H9 (cell line): Measurements from ENCODE around the gene KIF19. TPM values are rescaled to one million over a fixed set of nuclear protein-coding genes. Genes with fewer than 3 reads are reported as not detected.

Source experiments
- DNase-seq: peaks from one replicate; pipeline ENCODE4 v3.0.0-alpha.2; 2017
- H2AFZ ChIP-seq: one replicate; pipeline ENCODE4 v1.6.1; 2013; ENCODE audit warnings: mild to moderate bottlenecking, low read length, control low read depth, moderate library complexity
- H2AK5ac ChIP-seq: 2 replicates; pipeline ENCODE4 v1.6.1; 2013; ENCODE audit warnings: low read length, control low read depth, mixed read lengths; ENCODE audit not compliant: insufficient read length
- H2BK120ac ChIP-seq: one replicate; pipeline ENCODE4 v1.6.1; 2013; ENCODE audit warnings: low read depth, mild to moderate bottlenecking, low read length, control low read depth, inconsistent platforms; ENCODE audit not compliant: poor library complexity, severe bottlenecking
- H2BK12ac ChIP-seq: 2 replicates; pipeline ENCODE4 v1.6.1; 2013; ENCODE audit warnings: low read length, control low read depth, mixed read lengths, low read depth; ENCODE audit not compliant: insufficient read length
- H2BK15ac ChIP-seq: 2 replicates; pipeline ENCODE4 v1.6.1; 2013; ENCODE audit warnings: low read depth, low read length, control low read depth
- H2BK20ac ChIP-seq: one replicate; pipeline ENCODE4 v1.6.1; 2013; ENCODE audit warnings: low read depth, mild to moderate bottlenecking, low read length, control low read depth, inconsistent platforms; ENCODE audit not compliant: poor library complexity, severe bottlenecking
- H2BK5ac ChIP-seq: 2 replicates; pipeline ENCODE4 v1.6.1; 2013; ENCODE audit warnings: low read length, control low read depth, mixed read lengths; ENCODE audit not compliant: insufficient read length
- H3K14ac ChIP-seq: 2 replicates; pipeline ENCODE4 v1.6.1; 2013; ENCODE audit warnings: low read length, control low read depth; ENCODE audit not compliant: insufficient read depth
- H3K18ac ChIP-seq: 2 replicates; pipeline ENCODE4 v1.6.1; 2013; ENCODE audit warnings: low read depth, mild to moderate bottlenecking, mixed read lengths, low read length, control low read depth; ENCODE audit not compliant: insufficient read length
- H3K23ac ChIP-seq: 2 replicates; pipeline ENCODE4 v1.6.1; 2013; ENCODE audit warnings: low read length, control low read depth, mixed read lengths, low read depth; ENCODE audit not compliant: insufficient read length
- H3K23me2 ChIP-seq: 2 replicates; pipeline ENCODE4 v1.6.1; 2013; ENCODE audit warnings: low read depth, mild to moderate bottlenecking, mixed read lengths, low read length, control low read depth; ENCODE audit not compliant: insufficient read length, poor library complexity, severe bottlenecking
- H3K27ac ChIP-seq: 2 replicates; pipeline ENCODE4 v1.5.1; 2013; ENCODE audit warnings: low read length, control low read depth, mixed read lengths, low read depth; ENCODE audit not compliant: insufficient read length
- H3K27me3 ChIP-seq: 2 replicates; pipeline ENCODE4 v1.6.1; 2013; ENCODE audit warnings: low read length, control low read depth, inconsistent platforms; ENCODE audit not compliant: insufficient read depth
- H3K4ac ChIP-seq: 2 replicates; pipeline ENCODE4 v1.6.1; 2013; ENCODE audit warnings: low read depth, mild to moderate bottlenecking, control low read depth, inconsistent platforms, low read length, moderate library complexity
- H3K4me1 ChIP-seq: 2 replicates; pipeline ENCODE4 v1.6.1; 2013; ENCODE audit warnings: low read length, control low read depth, inconsistent platforms; ENCODE audit not compliant: insufficient read depth
- H3K4me2 ChIP-seq: 2 replicates; pipeline ENCODE4 v1.6.1; 2013; ENCODE audit warnings: low read length, control low read depth, mixed read lengths; ENCODE audit not compliant: insufficient read length, insufficient read depth
- H3K56ac ChIP-seq: 2 replicates; pipeline ENCODE4 v1.6.1; 2013; ENCODE audit warnings: low read depth, mild to moderate bottlenecking, mixed read lengths, low read length, control low read depth; ENCODE audit not compliant: insufficient read length
- H3K79me1 ChIP-seq: 2 replicates; pipeline ENCODE4 v1.6.1; 2013; ENCODE audit warnings: low read depth, mild to moderate bottlenecking, moderate library complexity, low read length, control low read depth, inconsistent platforms; ENCODE audit not compliant: insufficient read depth, poor library complexity, severe bottlenecking
- H3K79me2 ChIP-seq: 2 replicates; pipeline ENCODE4 v1.6.1; 2013; ENCODE audit warnings: low read length, control low read depth, inconsistent platforms; ENCODE audit not compliant: insufficient read depth
- H3K9ac ChIP-seq: 2 replicates; pipeline ENCODE4 v1.6.1; 2013; ENCODE audit warnings: low read length, control low read depth, mixed read lengths; ENCODE audit not compliant: insufficient read length; ENCODE audit errors: extremely low read depth
- H3K9me3 ChIP-seq: one replicate; pipeline ENCODE4 v1.6.1; 2013; ENCODE audit warnings: low read depth, low read length, inconsistent platforms; ENCODE audit not compliant: control insufficient read depth
- H3T11ph ChIP-seq: one replicate; pipeline ENCODE4 v1.6.1; 2013; ENCODE audit warnings: mild to moderate bottlenecking, low read length, control low read depth, inconsistent platforms
- H4K20me1 ChIP-seq: one replicate; pipeline ENCODE4 v1.6.1; 2013; ENCODE audit not compliant: control insufficient read depth, insufficient read length, insufficient read depth
- H4K5ac ChIP-seq: 2 replicates; pipeline ENCODE4 v1.6.1; 2013; ENCODE audit warnings: low read depth, mild to moderate bottlenecking, mixed read lengths, low read length, control low read depth; ENCODE audit not compliant: insufficient read length
- H4K8ac ChIP-seq: replicated peaks from 2 replicates; pipeline ENCODE4 v1.6.1; 2013; ENCODE audit warnings: low read length, control low read depth, mixed read lengths, low read depth; ENCODE audit not compliant: insufficient read length
- H4K91ac ChIP-seq: 2 replicates; pipeline ENCODE4 v1.6.1; 2013; ENCODE audit warnings: low read depth, mild to moderate bottlenecking, moderate library complexity, mixed read lengths, low read length, control low read depth; ENCODE audit not compliant: insufficient read length
- H3K27ac Mint-ChIP-seq, 3 experiments: 2 replicates in 2 of 3; 3 replicates in 1 of 3; pipeline ENCODE4 v1.8.0; 2020 to 2021; ENCODE audit warnings: mixed read lengths in 3 of 3, mild to moderate bottlenecking in 1 of 3, moderate library complexity in 1 of 3
- H3K27me3 Mint-ChIP-seq: 2 replicates; pipeline ENCODE4 v1.8.0; 2021; ENCODE audit warnings: low read depth, mild to moderate bottlenecking, moderate library complexity, mixed read lengths
- H3K36me3 Mint-ChIP-seq, 3 experiments: 2 replicates in 2 of 3; 3 replicates in 1 of 3; pipeline ENCODE4 v1.8.0; 2020 to 2021; ENCODE audit warnings: low read depth in 3 of 3, mixed read lengths in 3 of 3; ENCODE audit not compliant: insufficient read depth in 1 of 3
- H3K4me1 Mint-ChIP-seq, 2 experiments: 2 replicates each; pipeline ENCODE4 v1.8.0; 2020; ENCODE audit warnings: mixed read lengths in 2 of 2
- H3K4me3 Mint-ChIP-seq, 2 experiments: 2 replicates in 1 of 2; 3 replicates in 1 of 2; pipeline ENCODE4 v1.8.0; 2020 to 2021; ENCODE audit warnings: mild to moderate bottlenecking in 2 of 2, mixed read lengths in 2 of 2, moderate library complexity in 1 of 2
- H3K9me3 Mint-ChIP-seq, 2 experiments: 2 replicates in 1 of 2; 3 replicates in 1 of 2; pipeline ENCODE4 v1.8.0; 2020; ENCODE audit warnings: mild to moderate bottlenecking in 2 of 2, mixed read lengths in 2 of 2, moderate library complexity in 1 of 2
- CTCF ChIP-seq: fragments of 200-600 bp; sonication (generic); conservative IDR thresholded peaks from 3 replicates; pipeline ENCODE4 v1.8.0; 2021; ENCODE audit warnings: antibody characterized with exemption, mild to moderate bottlenecking
- WGBS: extraction: QIAGEN DNeasy Blood & Tissue Kit; methylation state at CpG from one replicate; pipeline ENCODE4 v1.1.7; 2013; ENCODE audit warnings: missing lambda C conversion rate, low lambda C conversion rate, mixed read lengths; ENCODE audit not compliant: insufficient read length; ENCODE audit errors: extremely low coverage; 5-methylcytosine and 5-hydroxymethylcytosine counted together
- total RNA-seq: library from RNA; stranded (reverse); gene quantifications from 2 replicates; pipeline ENCODE4 v1.2.1, GENCODE V29; 2021

The KIF19 gene
- total RNA-seq, 1 experiment from 2014 or later: 0.13 TPM

- Mint-ChIP-seq H3K36me3 (no peaks in the 10 kb centered on the region; a peak in 1 of 7 replicates), H3K4me1 (peaks cover 43 to 58% of the 10 kb centered on the region in 2 experiments), H3K27ac (peak overlapping the region in 1 of 3 experiments; percentile 6; a peak in 1 of 7 replicates), H3K9me3 (no peaks in the 10 kb centered on the region), H3K4me3 (no peak overlapping the region), H3K27me3 (peaks cover 54% of the 10 kb centered on the region)
- H3T11ph ChIP-seq: no peak overlapping the region
- H3K27ac ChIP-seq: no peak overlapping the region
- H2BK5ac ChIP-seq: no peak overlapping the region
- no peaks in the 10 kb centered on the region for H3K4me1 ChIP-seq
- no peak overlapping the region for H3K23ac ChIP-seq
- no peaks in the 10 kb centered on the region for H3K79me1 ChIP-seq
- no peak overlapping the region for H4K8ac ChIP-seq
- H3K4me2 ChIP-seq: no peak overlapping the region
- no peak overlapping the region for H2BK12ac ChIP-seq
- H2BK20ac ChIP-seq: no peak overlapping the region
- H2BK120ac ChIP-seq: no peak overlapping the region
- H4K91ac ChIP-seq: no peak overlapping the region
- peaks cover 6% of the 10 kb centered on the region for H3K23me2 ChIP-seq
- no peak overlapping the region for H2AK5ac ChIP-seq
- H3K14ac ChIP-seq: no peak overlapping the region
- H3K4ac ChIP-seq: no peak overlapping the region
- no peak overlapping the region for H3K18ac ChIP-seq
- H3K9me3 ChIP-seq: no peaks in the 10 kb centered on the region
- no peaks in the 10 kb centered on the region for H4K20me1 ChIP-seq
- no peak overlapping the region for H2BK15ac ChIP-seq
- no peak overlapping the region for H4K5ac ChIP-seq
- no CpG with 5 or more reads among the region's 8 CpGs for WGBS
- no peak overlapping the region for H3K56ac ChIP-seq
- no peaks in the 10 kb centered on the region for H3K79me2 ChIP-seq
- no peak overlapping the region for H3K9ac ChIP-seq
- no peak overlapping the region for H2AFZ ChIP-seq
- H3K27me3 ChIP-seq: no peaks in the 10 kb centered on the region; the same call in 1 of the 2 replicates
- no peak for TF ChIP-seq CTCF
- DNase-seq: no peak
These were observed 4.4 kb downstream of the KIF19 start for GRCh38 chr17:74330446-74330845.
